Medulla oblongata (tissue), 1 donor: ENCODE results near the gene PEX16.

Experiments used
- DNase-seq: peaks from one replicate; pipeline ENCODE4 v3.0.0-alpha.2; 2015; ENCODE audit errors: extremely low spot score

PEX16 gene

DNA sequence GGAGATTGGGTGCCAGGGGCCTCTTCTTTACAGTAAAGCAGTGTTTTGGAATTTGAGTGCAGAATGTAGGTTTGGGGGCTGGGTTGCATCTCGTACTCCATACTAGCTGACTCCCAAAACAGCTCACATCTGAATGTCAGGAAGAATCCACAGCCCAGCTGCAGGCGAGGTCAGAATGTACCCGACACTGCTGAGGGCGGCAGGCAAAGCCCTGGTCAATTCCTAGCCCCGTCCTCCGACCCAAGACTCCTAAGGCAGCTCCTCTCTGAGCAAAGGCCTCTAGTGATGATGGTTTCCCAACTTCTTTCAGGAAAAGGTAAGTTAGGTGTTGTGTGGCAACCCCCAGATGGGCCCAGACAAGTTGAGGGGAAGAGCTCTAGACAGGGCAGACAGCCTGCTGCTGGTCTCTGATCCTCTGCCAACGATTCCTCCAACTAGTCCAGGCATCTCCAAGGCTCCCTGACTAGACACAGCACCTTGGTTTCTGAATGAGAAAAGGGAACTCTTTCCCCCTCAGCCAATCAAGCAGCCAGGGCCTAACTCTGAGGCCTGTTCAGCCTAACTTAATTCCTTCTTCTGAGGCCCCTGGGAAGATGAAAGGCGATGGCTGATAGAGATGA lies 13.4 kb upstream of the PEX16 start:
- no peak for DNase-seq

GRCh38 chr11:45930031-45930794 lies 12.5 kb upstream of the PEX16 start:
- peak; percentile 55 for DNase-seq

DNA sequence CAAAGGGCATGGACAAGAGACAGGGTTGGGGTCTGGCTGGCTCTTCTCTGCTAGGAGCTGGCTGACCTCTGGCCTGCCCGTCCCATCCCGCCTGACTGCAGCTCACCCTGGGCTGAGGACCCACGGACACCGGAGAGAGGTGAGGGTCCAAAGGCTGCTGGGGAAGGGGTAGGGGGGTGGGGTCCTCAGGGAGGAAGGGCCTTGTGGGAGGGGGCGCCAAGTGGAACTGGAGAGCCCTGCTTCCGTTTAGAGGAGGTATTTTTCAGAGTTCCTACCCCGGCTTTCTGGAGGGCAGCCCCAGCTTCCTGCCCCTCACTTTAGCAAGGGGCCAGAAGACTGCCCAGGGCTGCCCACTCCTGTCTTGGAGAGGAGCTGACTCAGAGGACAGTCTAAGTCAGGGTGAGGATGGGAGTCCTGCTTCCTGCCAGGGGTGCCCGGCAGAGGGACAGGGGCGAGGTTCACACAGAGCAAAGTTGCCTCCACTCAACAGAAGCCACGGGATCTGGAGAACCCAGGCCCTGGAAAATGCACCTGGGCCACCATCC lies 11.9 kb upstream of the PEX16 start:
- no peak for DNase-seq

DNA sequence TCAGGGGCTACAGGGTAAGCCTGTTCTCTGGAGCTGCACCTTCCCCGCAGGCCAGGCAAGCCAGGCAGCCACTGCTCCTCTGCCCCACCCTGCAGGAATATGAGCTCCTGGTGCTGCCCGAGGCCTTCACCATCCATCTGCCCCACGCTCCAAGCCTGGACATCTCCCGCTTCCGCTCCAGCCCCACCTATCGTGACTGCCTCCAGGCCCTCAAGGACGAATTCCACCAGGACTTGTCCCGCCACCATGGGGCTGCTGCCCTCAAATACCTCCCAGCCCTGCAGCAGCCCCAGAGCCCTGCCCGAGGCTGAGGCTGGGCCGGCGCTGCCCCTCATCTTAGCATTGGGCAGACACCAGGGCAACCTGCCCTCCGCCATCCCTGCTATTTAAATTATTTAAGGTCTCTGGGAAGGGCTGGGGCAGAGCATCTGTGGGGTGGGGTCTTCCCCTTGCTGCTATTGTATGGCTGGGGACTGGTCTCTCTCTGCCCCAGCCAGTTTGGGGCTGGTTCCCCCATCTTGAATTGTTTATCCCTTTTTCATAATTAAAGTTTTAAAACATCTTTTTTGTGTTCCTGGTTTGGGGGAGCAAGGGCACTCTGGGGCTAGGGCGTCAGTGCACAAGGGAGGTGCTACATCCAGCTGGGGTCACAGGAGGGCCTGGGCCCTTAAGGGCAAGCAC lies 11.0 kb upstream of the PEX16 start:
- no peak for DNase-seq

GRCh38 chr11:45927684-45928413 lies 10.2 kb upstream of the PEX16 start:
- no peak for DNase-seq

GRCh38 chr11:45927332-45927683 lies 9.6 kb upstream of the PEX16 start:
- DNase-seq: no peak

GRCh38 chr11:45926536-45927331 lies 9.1 kb upstream of the PEX16 start:
- no peak for DNase-seq

DNA sequence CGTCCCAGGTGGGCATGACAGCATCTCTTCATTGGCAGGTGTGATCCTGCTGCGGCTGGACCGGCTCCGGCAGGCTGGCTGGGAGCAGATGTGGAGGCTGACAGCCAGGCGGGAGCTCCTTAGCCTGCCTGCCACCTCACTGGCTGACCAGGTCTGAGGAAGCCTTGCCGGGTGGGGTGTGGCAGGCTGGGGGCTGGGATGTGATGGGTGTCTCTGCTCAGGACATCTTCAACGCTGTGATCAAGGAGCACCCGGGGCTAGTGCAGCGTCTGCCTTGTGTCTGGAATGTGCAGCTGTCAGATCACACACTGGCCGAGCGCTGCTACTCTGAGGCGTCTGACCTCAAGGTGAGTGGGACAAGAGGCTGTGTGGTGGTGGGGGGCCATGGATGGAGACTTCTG lies 8.3 kb upstream of the PEX16 start:
- DNase-seq: no peak

DNA sequence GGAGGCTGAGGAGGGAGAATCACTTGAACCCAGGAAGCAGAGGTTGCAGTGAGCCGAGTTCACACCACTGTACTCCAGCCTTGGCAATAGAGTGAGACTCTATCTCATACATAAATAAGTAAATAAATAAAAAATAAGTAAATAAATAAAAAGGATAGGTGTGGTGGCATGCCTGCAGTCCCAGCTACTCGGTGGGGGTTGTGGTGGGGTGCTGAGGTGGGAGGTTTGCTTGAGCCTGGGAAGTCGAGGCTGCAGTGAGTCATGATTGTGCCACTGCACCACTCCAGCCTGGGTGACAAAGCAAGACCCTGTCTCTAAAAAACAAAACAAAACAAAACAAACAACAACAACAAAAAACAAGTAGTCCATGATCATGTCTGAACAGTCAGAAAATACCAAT lies 7.9 kb upstream of the PEX16 start:
- DNase-seq: no peak

DNA sequence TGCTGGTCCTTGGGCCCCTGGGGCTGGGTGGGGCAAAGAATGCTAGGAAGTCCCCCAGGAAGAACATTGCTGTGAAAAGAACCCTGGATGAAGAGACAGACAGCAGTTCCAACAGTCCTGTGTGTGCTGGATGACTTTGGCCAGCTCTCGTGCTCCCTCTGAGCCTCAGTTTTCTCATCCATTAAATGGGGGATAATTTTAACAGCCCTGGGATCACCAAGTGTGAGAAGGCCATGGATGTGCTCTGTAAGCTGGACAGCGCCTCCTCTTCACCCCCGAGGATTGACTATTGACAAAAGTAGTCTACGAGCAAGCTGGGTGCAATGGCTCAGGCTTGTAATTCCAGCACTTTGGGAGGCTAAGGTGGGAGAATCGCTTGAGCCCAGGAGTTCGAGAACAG lies 7.2 kb upstream of the PEX16 start:
- no peak for DNase-seq

DNA sequence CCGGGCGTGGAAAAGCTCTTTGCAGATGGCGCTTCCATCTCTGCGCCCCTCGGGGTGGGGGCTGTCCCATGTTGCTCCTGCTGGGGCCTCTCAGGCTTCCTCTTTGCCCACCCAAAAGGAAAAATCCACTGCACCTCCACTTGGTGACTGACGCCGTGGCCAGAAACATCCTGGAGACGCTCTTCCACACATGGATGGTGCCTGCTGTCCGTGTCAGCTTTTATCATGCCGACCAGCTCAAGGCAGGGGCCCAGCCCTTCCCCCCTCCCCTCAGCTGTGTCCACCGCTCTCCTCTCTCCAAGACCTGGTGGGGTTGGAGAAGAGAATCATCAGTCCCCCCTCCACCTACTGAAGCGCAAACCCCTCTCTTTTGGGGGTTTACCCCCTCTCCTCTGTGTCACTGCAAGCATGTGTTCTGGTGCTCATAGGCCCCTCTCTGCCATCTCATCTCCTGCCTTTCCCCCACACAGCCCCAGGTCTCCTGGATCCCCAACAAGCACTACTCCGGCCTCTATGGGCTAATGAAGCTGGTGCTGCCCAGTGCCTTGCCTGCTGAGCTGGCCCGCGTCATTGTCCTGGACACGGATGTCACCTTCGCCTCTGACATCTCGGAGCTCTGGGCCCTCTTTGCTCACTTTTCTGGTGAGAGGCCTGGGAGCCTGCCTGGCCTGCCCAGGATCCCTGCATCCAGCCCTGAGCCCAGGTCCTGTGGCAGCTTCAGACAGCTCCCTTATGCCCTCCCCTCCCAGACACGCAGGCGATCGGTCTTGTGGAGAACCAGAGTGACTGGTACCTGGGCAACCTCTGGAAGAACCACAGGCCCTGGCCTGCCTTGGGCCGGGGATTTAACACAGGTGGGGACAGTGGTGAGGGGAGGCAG lies 6.6 kb upstream of the PEX16 start:
- DNase-seq: no peak

- DNase-seq: no peak
Measured at GRCh38 chr11:45922425-45923082, 4.9 kb upstream of the PEX16 start, which contains the start of gene LARGE2. TSS of gene LARGE2 (plus strand) at chr11:45922656. CDS start at chr11:45922883, 227 bp downstream.

- no peak for DNase-seq
Measured at GRCh38 chr11:45921561-45922424, 4.1 kb upstream of the PEX16 start.

GRCh38 chr11:45920531-45921477 lies 3.1 kb upstream of the PEX16 start:
- DNase-seq: no peak

DNA sequence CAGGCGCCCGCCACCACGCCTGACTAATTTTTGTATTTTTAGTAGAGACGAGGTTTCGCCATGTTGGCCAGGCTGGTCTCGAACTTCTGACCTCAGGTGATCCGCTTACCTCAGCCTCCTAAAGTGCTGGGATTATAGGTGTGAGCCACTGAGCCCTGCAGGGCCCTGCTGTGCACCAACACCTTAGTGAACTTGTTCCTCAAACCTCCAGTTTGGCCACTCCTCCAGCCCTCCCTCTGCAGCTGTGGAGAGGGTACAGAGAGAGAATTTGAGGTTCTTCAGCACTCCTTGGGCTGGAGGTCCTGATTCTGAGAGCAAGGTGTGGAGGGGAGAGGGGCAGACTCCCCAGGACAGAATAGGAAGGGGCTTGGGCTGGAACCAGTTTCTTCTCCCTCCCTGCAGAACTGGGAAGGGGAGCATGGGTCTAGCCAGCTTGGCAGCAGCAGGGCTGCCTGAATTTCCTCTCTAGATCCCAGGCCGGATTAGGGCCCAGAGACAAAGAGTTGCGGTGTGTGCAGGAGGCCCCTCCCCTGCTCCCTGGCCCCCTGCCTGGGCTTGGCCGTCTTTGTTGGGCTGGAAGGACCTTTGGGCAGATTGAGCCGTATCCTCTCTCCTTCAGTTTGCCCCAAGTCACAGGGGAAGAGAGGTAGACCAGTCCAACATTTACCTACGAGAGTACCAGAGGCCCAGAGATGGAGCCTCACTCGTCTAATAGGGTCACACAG lies 2.3 kb upstream of the PEX16 start:
- DNase-seq: no peak

DNA sequence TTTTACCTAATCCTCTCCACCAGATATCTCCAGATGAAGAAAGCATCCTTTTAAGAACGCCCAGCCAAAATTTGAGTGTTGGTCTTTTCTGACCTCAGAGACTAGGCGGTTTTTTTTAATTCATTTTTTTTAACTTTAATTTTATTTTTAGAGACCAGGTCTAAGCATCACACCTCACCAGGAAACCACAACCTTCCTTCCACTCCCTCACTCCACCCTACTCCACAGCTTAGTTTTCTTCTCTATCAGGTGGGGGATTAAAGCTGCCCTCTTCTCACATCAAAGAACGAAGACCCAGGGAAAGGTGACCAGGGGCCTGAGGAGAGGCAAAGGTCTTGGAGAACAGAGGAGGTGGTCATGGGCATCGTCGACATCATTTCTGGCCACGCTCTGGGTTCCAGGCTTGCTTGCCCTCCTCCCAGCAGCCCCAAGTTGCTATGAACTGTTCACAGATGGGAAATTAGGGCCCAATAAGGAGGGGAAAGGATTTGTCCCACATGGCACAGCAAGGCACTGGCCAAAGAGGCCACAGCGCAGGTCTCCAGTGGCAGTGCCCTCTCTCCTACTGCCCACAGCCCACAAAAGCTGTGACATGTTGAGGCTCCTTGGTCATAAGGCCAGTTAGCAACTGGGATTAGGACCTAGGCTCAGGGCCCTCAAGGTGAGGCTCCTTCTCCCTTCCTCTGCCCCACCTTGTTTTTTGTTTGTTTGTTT lies 1.4 kb upstream of the PEX16 start:
- no peak for DNase-seq
